ENCODE data around the gene PHGDH. TPM values are rescaled to one million over a fixed set of nuclear protein-coding genes. Genes with fewer than 3 reads are reported as not detected.

Gene PHGDH
- total and polyA plus RNA-seq, 2 of the 13 experiments (the other 11 are each of a cell fraction or from before 2014, with no cell fraction given): 95.8 to 133 TPM

- TF ChIP-seq, protein P1, sequence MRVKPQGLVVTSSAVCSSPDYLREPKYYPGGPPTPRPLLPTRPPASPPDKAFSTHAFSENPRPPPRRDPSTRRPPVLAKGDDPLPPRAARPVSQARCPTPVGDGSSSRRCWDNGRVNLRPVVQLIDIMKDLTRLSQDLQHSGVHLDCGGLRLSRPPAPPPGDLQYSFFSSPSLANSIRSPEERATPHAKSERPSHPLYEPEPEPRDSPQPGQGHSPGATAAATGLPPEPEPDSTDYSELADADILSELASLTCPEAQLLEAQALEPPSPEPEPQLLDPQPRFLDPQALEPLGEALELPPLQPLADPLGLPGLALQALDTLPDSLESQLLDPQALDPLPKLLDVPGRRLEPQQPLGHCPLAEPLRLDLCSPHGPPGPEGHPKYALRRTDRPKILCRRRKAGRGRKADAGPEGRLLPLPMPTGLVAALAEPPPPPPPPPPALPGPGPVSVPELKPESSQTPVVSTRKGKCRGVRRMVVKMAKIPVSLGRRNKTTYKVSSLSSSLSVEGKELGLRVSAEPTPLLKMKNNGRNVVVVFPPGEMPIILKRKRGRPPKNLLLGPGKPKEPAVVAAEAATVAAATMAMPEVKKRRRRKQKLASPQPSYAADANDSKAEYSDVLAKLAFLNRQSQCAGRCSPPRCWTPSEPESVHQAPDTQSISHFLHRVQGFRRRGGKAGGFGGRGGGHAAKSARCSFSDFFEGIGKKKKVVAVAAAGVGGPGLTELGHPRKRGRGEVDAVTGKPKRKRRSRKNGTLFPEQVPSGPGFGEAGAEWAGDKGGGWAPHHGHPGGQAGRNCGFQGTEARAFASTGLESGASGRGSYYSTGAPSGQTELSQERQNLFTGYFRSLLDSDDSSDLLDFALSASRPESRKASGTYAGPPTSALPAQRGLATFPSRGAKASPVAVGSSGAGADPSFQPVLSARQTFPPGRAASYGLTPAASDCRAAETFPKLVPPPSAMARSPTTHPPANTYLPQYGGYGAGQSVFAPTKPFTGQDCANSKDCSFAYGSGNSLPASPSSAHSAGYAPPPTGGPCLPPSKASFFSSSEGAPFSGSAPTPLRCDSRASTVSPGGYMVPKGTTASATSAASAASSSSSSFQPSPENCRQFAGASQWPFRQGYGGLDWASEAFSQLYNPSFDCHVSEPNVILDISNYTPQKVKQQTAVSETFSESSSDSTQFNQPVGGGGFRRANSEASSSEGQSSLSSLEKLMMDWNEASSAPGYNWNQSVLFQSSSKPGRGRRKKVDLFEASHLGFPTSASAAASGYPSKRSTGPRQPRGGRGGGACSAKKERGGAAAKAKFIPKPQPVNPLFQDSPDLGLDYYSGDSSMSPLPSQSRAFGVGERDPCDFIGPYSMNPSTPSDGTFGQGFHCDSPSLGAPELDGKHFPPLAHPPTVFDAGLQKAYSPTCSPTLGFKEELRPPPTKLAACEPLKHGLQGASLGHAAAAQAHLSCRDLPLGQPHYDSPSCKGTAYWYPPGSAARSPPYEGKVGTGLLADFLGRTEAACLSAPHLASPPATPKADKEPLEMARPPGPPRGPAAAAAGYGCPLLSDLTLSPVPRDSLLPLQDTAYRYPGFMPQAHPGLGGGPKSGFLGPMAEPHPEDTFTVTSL (CRISPR knock-in tag; IDR thresholded peaks at IDR 0.05; ENCODE audit: borderline replicate concordance): no peak
- TF ChIP-seq ZNF569 (CRISPR knock-in tag; IDR thresholded peaks at IDR 0.05; ENCODE audit: borderline replicate concordance): no peak
- TF ChIP-seq RFX5 (IDR thresholded peaks at IDR 0.05; ENCODE audit: low read depth, low read length): no peak
- no peak for TF ChIP-seq RBAK (CRISPR knock-in tag; IDR thresholded peaks at IDR 0.05)
- TF ChIP-seq ZNF879 (CRISPR knock-in tag; IDR thresholded peaks at IDR 0.05): no peak
- no peak for TF ChIP-seq TP53 (CRISPR knock-in tag; conservative IDR thresholded peaks at IDR 0.05)
- TF ChIP-seq, protein P2, sequence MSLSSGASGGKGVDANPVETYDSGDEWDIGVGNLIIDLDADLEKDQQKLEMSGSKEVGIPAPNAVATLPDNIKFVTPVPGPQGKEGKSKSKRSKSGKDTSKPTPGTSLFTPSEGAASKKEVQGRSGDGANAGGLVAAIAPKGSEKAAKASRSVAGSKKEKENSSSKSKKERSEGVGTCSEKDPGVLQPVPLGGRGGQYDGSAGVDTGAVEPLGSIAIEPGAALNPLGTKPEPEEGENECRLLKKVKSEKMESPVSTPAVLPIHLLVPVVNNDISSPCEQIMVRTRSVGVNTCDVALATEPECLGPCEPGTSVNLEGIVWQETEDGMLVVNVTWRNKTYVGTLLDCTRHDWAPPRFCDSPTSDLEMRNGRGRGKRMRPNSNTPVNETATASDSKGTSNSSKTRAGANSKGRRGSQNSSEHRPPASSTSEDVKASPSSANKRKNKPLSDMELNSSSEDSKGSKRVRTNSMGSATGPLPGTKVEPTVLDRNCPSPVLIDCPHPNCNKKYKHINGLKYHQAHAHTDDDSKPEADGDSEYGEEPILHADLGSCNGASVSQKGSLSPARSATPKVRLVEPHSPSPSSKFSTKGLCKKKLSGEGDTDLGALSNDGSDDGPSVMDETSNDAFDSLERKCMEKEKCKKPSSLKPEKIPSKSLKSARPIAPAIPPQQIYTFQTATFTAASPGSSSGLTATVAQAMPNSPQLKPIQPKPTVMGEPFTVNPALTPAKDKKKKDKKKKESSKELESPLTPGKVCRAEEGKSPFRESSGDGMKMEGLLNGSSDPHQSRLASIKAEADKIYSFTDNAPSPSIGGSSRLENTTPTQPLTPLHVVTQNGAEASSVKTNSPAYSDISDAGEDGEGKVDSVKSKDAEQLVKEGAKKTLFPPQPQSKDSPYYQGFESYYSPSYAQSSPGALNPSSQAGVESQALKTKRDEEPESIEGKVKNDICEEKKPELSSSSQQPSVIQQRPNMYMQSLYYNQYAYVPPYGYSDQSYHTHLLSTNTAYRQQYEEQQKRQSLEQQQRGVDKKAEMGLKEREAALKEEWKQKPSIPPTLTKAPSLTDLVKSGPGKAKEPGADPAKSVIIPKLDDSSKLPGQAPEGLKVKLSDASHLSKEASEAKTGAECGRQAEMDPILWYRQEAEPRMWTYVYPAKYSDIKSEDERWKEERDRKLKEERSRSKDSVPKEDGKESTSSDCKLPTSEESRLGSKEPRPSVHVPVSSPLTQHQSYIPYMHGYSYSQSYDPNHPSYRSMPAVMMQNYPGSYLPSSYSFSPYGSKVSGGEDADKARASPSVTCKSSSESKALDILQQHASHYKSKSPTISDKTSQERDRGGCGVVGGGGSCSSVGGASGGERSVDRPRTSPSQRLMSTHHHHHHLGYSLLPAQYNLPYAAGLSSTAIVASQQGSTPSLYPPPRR (CRISPR knock-in tag; IDR thresholded peaks at IDR 0.05; ENCODE audit: borderline replicate concordance): no peak
- no peak for TF ChIP-seq ZNF720 (CRISPR knock-in tag; IDR thresholded peaks at IDR 0.05)
Observed at GRCh38 chr1:119735217-119735616, 23.5 kb downstream of the PHGDH start (continued).

Data from HepG2 (cell line).